Lower lobe of right lung (tissue), 2 donors: ENCODE results near the gene TBC1D4. TPM values are rescaled to one million over a fixed set of nuclear protein-coding genes. Genes with fewer than 3 reads are reported as not detected.
"Not testable (repeated sequence)": the region's sequence is repeated elsewhere in the genome, so short reads cannot be mapped to it uniquely, and the experiment has no call there.

Experiments used
- ATAC-seq, 2 donors: fragments of 200-7000 bp; cut with Tn5 transposase; one replicate each; pipeline ENCODE4 v1.9.1; 2020 to 2022; ENCODE audit warnings: mild to moderate bottlenecking in 2 of 2, moderate library complexity in 2 of 2
- DNase-seq: peaks from one replicate; pipeline ENCODE4 v3.0.0-alpha.2; 2020
- H3K27ac ChIP-seq: fragments of 200-600 bp; one replicate; pipeline ENCODE4 v1.8.0; 2022
- H3K27me3 ChIP-seq: fragments of 200-600 bp; one replicate; pipeline ENCODE4 v1.8.0; 2022; ENCODE audit warnings: low read depth
- H3K36me3 ChIP-seq: fragments of 200-600 bp; one replicate; pipeline ENCODE4 v1.8.0; 2022; ENCODE audit warnings: mild to moderate bottlenecking
- H3K4me1 ChIP-seq: fragments of 200-600 bp; one replicate; pipeline ENCODE4 v1.8.0; 2022
- H3K4me3 ChIP-seq: fragments of 200-600 bp; one replicate; pipeline ENCODE4 v1.8.0; 2022; ENCODE audit warnings: mild to moderate bottlenecking
- H3K9me3 ChIP-seq: fragments of 200-600 bp; one replicate; pipeline ENCODE4 v1.8.0; 2022
- intact Hi-C: fragments of 100-400 bp; cut with DNase I; formaldehyde crosslinking; loops from one replicate; pipeline ENCODE4 v1.11.0; 2022
- total RNA-seq: library from RNA; stranded (reverse); fragmentation: NEBNext Ultra II Directional; extraction: Animal tissue kit (Norgen Biotek cat#: 25700); gene quantifications from one replicate; pipeline ENCODE4 v1.2.1, GENCODE V29; 2021
- TF ChIP-seq, protein P1 (sequence below): fragments of 200-600 bp; IDR thresholded peaks from one replicate; pipeline ENCODE4 v1.8.0; 2022; ENCODE audit warnings: antibody characterized with exemption, mild to moderate bottlenecking
- donor health status: DM: no; HTN: yes; CAD: no; lungs with severe emphysema.

TBC1D4 gene
- total RNA-seq, 1 donor from 2014 or later, result 30.4 TPM

- no peaks in the 10 kb centered on the region for H3K4me1 ChIP-seq
- intact Hi-C loops, result no loop called here
- TF ChIP-seq, protein P1, sequence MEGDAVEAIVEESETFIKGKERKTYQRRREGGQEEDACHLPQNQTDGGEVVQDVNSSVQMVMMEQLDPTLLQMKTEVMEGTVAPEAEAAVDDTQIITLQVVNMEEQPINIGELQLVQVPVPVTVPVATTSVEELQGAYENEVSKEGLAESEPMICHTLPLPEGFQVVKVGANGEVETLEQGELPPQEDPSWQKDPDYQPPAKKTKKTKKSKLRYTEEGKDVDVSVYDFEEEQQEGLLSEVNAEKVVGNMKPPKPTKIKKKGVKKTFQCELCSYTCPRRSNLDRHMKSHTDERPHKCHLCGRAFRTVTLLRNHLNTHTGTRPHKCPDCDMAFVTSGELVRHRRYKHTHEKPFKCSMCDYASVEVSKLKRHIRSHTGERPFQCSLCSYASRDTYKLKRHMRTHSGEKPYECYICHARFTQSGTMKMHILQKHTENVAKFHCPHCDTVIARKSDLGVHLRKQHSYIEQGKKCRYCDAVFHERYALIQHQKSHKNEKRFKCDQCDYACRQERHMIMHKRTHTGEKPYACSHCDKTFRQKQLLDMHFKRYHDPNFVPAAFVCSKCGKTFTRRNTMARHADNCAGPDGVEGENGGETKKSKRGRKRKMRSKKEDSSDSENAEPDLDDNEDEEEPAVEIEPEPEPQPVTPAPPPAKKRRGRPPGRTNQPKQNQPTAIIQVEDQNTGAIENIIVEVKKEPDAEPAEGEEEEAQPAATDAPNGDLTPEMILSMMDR, result no peak
- no peaks in the 10 kb centered on the region for H3K9me3 ChIP-seq
- no peak for ATAC-seq
- H3K4me3 ChIP-seq, result no peak overlapping the region
- no peaks in the 10 kb centered on the region for H3K27me3 ChIP-seq
- no peak for DNase-seq
- H3K27ac ChIP-seq, result no peak overlapping the region
- H3K36me3 ChIP-seq, result peaks cover 33% of the 10 kb centered on the region
Measured at GRCh38 chr13:75285310-75285709, 196.7 kb downstream of the TBC1D4 start.

DNA sequence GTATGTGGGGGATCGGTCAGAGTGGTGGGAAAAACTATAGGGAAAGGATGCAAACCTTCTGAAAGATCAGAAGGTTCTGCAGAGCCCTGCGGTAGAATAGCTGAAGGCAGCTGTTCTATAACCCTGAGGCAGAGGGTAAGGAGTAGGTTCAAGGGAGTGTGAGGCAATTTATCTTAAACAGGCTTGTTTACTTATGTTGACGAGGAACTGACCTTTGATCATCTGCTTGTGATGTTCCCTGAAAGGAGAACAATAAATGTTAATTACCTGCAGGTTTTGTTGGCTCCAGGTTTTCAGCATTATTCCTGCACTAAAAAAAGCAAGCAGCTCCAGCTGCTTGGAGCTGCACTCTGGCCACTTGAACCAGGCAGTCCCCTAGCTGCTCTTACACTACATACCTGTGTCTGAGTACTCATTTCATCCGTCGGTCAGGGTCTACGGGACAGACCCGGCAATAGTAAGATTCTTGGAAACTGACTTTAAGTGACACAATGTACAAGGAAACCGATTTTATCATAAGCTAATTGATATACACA lies 202.1 kb downstream of the TBC1D4 start:
- no peaks in the 10 kb centered on the region for H3K27me3 ChIP-seq
- H3K4me1 ChIP-seq, result no peaks in the 10 kb centered on the region
- ATAC-seq (no peak), DNase-seq (no peak)
- peaks cover 2% of the 10 kb centered on the region for H3K36me3 ChIP-seq
- TF ChIP-seq, protein P1, result no peak
- intact Hi-C loops, result no loop called here
- no peak overlapping the region for H3K4me3 ChIP-seq
- no peak overlapping the region for H3K27ac ChIP-seq
- H3K9me3 ChIP-seq, result peaks cover 11% of the 10 kb centered on the region

DNA sequence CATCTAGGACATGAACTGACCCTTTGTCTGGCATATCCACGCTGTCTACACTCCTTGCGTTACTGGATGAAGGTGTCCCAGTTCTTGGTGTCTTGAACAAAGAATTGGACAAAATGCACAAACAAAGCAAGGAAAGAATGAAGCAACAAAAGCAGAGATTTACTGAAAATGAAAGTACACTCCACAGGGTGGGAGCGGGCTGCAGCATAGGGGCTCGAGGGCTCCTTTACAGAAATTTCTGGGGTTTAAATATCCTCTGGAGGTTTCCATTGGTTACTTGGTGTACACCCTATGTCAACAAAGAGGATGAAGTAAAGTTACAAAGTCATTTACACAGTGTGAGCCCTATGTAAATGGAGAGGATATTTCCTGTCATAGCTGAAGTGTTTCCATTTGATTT lies 208.3 kb downstream of the TBC1D4 start:
- H3K4me1 ChIP-seq, ATAC-seq, H3K4me3 ChIP-seq, intact Hi-C loops, H3K9me3 ChIP-seq, DNase-seq, H3K27ac ChIP-seq, H3K27me3 ChIP-seq, H3K36me3 ChIP-seq: not testable (repeated sequence)

GRCh38 chr13:75271846-75272245 lies 210.1 kb downstream of the TBC1D4 start:
- no peak overlapping the region for H3K4me3 ChIP-seq
- DNase-seq, result no peak
- H3K27me3 ChIP-seq, result no peaks in the 10 kb centered on the region
- H3K36me3 ChIP-seq, result no peaks in the 10 kb centered on the region
- no peak for ATAC-seq
- no peak overlapping the region for H3K27ac ChIP-seq
- TF ChIP-seq, protein P1, result no peak
- no peaks in the 10 kb centered on the region for H3K4me1 ChIP-seq
- H3K9me3 ChIP-seq, result peaks cover 7% of the 10 kb centered on the region
- intact Hi-C loops, result no loop called here

DNA sequence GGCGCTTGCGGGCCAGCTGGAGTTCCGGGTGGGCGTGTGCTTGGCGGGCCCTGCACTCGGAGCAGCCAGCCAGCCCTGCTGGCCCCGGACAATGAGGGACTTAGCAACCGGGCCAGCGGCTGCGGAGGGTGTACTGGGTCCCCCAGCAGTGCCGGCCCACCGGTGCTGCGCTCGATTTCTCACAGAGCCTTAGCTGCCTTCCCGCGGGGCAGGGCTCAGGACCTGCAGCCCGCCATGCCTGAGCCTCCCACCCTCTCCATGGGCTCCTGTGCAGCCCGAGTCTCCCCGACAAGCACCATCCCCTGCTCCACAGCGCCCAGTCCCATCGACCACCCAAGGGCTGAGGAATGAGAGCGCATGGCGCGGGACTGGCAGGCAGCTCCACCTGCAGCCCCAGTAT lies 213.5 kb downstream of the TBC1D4 start:
- DNase-seq, H3K4me3 ChIP-seq, H3K36me3 ChIP-seq, H3K4me1 ChIP-seq, H3K27ac ChIP-seq, H3K27me3 ChIP-seq, intact Hi-C loops, H3K9me3 ChIP-seq, ATAC-seq: not testable (repeated sequence)

DNA sequence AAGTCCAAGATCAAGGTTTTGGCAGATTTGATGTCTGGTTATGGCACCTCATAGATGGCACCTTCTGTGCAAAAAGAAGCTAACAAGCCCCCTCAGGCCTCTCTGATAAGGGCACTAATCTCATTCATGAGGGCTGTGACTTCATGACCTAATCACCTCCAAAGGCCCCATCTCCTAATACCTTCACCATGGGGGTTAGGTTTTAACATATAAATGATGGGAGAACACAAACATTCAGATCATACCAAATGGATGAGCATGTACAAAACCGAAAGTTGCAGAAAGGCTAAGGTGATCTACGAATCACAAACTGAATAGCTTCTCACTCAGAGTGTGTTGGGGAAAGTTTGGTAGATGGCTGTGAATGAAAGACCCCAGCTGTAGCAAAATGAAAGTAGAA lies 217.4 kb downstream of the TBC1D4 start:
- no peaks in the 10 kb centered on the region for H3K36me3 ChIP-seq
- intact Hi-C loops, result no loop called here
- H3K27ac ChIP-seq, result no peak overlapping the region
- TF ChIP-seq, protein P1, result no peak
- DNase-seq (no peak), ATAC-seq (no peak)
- H3K4me3 ChIP-seq, result no peak overlapping the region
- no peaks in the 10 kb centered on the region for H3K4me1 ChIP-seq
- H3K9me3 ChIP-seq, result no peaks in the 10 kb centered on the region
- no peaks in the 10 kb centered on the region for H3K27me3 ChIP-seq
